CD14-positive monocyte (primary cell): ENCODE measurements around the gene CCDC85C. TPM values are rescaled to one million over a fixed set of nuclear protein-coding genes. Genes with fewer than 3 reads are reported as not detected.

Experiments used
- DNase-seq, 3 donors: peaks; one replicate each; pipeline ENCODE4 v3.0.0-alpha.2; 2011 to 2022
- H2AFZ ChIP-seq: 2 replicates; pipeline ENCODE4 v1.6.0; 2012; ENCODE audit warnings: mild to moderate bottlenecking, low read depth, low read length, inconsistent platforms; ENCODE audit not compliant: insufficient read depth, poor library complexity, severe bottlenecking
- H3K27ac ChIP-seq, 2 donors: 1 replicate in 1 of 2; 2 replicates in 1 of 2; pipeline ENCODE4 v1.5.1; 2012 to 2013; ENCODE audit warnings: low read length in 2 of 2, control low read depth in 1 of 2, inconsistent platforms in 1 of 2, low read depth in 1 of 2, mild to moderate bottlenecking in 1 of 2
- H3K27me3 ChIP-seq, 2 donors: one replicate each; pipeline versions ENCODE4 v1.6.0 to v1.6.1; 2011 to 2013; ENCODE audit warnings: low read length in 2 of 2; ENCODE audit not compliant: control insufficient read depth in 2 of 2, insufficient read depth in 2 of 2
- H3K36me3 ChIP-seq, 2 donors: replicated peaks in 1 of 2; 1 replicate in 1 of 2; 2 replicates in 1 of 2; pipeline versions ENCODE4 v1.5.1 to v1.6.1; 2012 to 2013; ENCODE audit warnings: low read length in 2 of 2, control low read depth in 1 of 2, inconsistent platforms in 1 of 2, mild to moderate bottlenecking in 1 of 2; ENCODE audit not compliant: insufficient read depth in 2 of 2, control insufficient read depth in 1 of 2
- H3K4me1 ChIP-seq, 2 donors: 1 replicate in 1 of 2; 2 replicates in 1 of 2; pipeline versions ENCODE4 v1.5.1 to v1.6.1; 2012 to 2013; ENCODE audit warnings: low read length in 2 of 2, control low read depth in 1 of 2, inconsistent platforms in 1 of 2, mild to moderate bottlenecking in 1 of 2, moderate library complexity in 1 of 2; ENCODE audit not compliant: insufficient read depth in 2 of 2, control insufficient read depth in 1 of 2
- H3K4me2 ChIP-seq: replicated peaks from 2 replicates; pipeline ENCODE3; 2012; ENCODE audit warnings: low read length, moderate library complexity, mild to moderate bottlenecking; ENCODE audit not compliant: poor library complexity, severe bottlenecking; ENCODE audit errors: extremely low read depth
- H3K4me3 ChIP-seq, 3 experiments: fragments of 200-600 bp in 1 of 3; sonication (generic) in 1 of 3; replicated peaks in 1 of 3; 1 replicate in 2 of 3; 2 replicates in 1 of 3; pipeline ENCODE4 v1.5.1; 2011 to 2013; ENCODE audit warnings: low read length in 3 of 3, mild to moderate bottlenecking in 3 of 3, control low read depth in 2 of 3, low read depth in 2 of 3, inconsistent platforms in 1 of 3, moderate library complexity in 1 of 3
- H3K79me2 ChIP-seq: 2 replicates; pipeline ENCODE4 v1.6.0; 2012; ENCODE audit warnings: mild to moderate bottlenecking, control low read depth, inconsistent platforms, low read length, moderate library complexity; ENCODE audit not compliant: insufficient read depth
- H3K9ac ChIP-seq: 2 replicates; pipeline ENCODE4 v1.6.0; 2017; ENCODE audit warnings: low read length, mild to moderate bottlenecking; ENCODE audit not compliant: insufficient read depth, poor library complexity, severe bottlenecking
- H3K9me3 ChIP-seq, 2 donors: replicated peaks in 1 of 2; 1 replicate in 1 of 2; 2 replicates in 1 of 2; pipeline versions ENCODE4 v1.5.1 to v1.6.1; 2012 to 2013; ENCODE audit warnings: low read length in 2 of 2, control low read depth in 1 of 2; ENCODE audit not compliant: control insufficient read depth in 1 of 2, insufficient read depth in 1 of 2
- H4K20me1 ChIP-seq: 2 replicates; pipeline ENCODE4 v1.6.0; 2012; ENCODE audit warnings: mild to moderate bottlenecking, low read length, control low read depth, moderate library complexity; ENCODE audit not compliant: insufficient read depth
- H3K27ac Mint-ChIP-seq, 7 donors: one replicate each; pipeline ENCODE4 v1.8.0; 2020; ENCODE audit warnings: mild to moderate bottlenecking in 7 of 7, mixed read lengths in 7 of 7, moderate library complexity in 6 of 7, inconsistent platforms in 2 of 7
- H3K27me3 Mint-ChIP-seq, 3 donors: one replicate each; pipeline ENCODE4 v1.8.0; 2021 to 2022; ENCODE audit warnings: low read depth in 3 of 3, mild to moderate bottlenecking in 3 of 3, mixed read lengths in 3 of 3, moderate library complexity in 3 of 3, inconsistent platforms in 1 of 3
- H3K36me3 Mint-ChIP-seq, 2 donors: one replicate each; pipeline ENCODE4 v1.8.0; 2020; ENCODE audit warnings: mixed read lengths in 2 of 2, inconsistent platforms in 1 of 2, mild to moderate bottlenecking in 1 of 2
- H3K4me1 Mint-ChIP-seq: one replicate; pipeline ENCODE4 v1.8.0; 2020; ENCODE audit warnings: mild to moderate bottlenecking, mixed read lengths
- H3K4me3 Mint-ChIP-seq, 2 donors: one replicate each; pipeline ENCODE4 v1.8.0; 2020; ENCODE audit warnings: mild to moderate bottlenecking in 2 of 2, mixed read lengths in 2 of 2, moderate library complexity in 1 of 2
- H3K9me3 Mint-ChIP-seq, 7 donors: one replicate each; pipeline ENCODE4 v1.8.0; 2020 to 2022; ENCODE audit warnings: mixed read lengths in 7 of 7, mild to moderate bottlenecking in 6 of 7, moderate library complexity in 6 of 7, inconsistent platforms in 2 of 7
- CTCF ChIP-seq: fragments of 200-600 bp; IDR thresholded peaks from one replicate; pipeline ENCODE4 v1.8.0; 2022; ENCODE audit warnings: antibody characterized with exemption, mild to moderate bottlenecking
- WGBS: methylation state at CpG from one replicate; pipeline ENCODE4 v1.1.5; 2013; ENCODE audit warnings: missing lambda C conversion rate; ENCODE audit not compliant: insufficient coverage; 5-methylcytosine and 5-hydroxymethylcytosine counted together
- intact Hi-C, 2 donors: fragments of 100-400 bp; cut with micrococcal nuclease; formaldehyde crosslinking; loops; one replicate each; pipeline versions ENCODE4 v1.15.0 to v1.15.1; 2023
- polyA plus RNA-seq, 3 donors: library from polyadenylated mRNA; depleted of rRNA in 1 of 3; unstranded in 2 of 3; stranded (reverse) in 1 of 3; fragments of 300-500 nt in 2 of 3; fragments of >200 nt in 1 of 3; fragmentation: Illumina TruSeq in 2 of 3; gene quantifications; 1 replicate in 2 of 3; 2 replicates in 1 of 3; pipeline ENCODE4 v1.2.3, GENCODE V29; 2012 to 2021

CCDC85C gene
- polyA plus RNA-seq, 3 donors = under 0.01 to 0.03 TPM; not detected in 1

- H3K36me3 Mint-ChIP-seq = no peaks in the 10 kb centered on the region
- H3K27ac Mint-ChIP-seq = no peak overlapping the region
- intact Hi-C loops = loop anchor here in 1 of 2 donors (5.0 kb wide), 1 partner anchor 360 kb away; no protein-coding TSS in a partner anchor
Measured at GRCh38 chr14:99522025-99522401, 82.0 kb downstream of the CCDC85C start.

GRCh38 chr14:99521176-99522024 is 82.6 kb downstream of the CCDC85C start:
- no peak for DNase-seq
- Histone ChIP-seq H3K27me3 (no peaks in the 10 kb centered on the region), H3K9me3 (no peaks in the 10 kb centered on the region), H3K4me2 (no peak overlapping the region), H4K20me1 (no peaks in the 10 kb centered on the region), H3K9ac (no peak overlapping the region), H3K27ac (no peak overlapping the region), H2AFZ (no peak overlapping the region), H3K4me3 (no peak overlapping the region), H3K79me2 (no peaks in the 10 kb centered on the region), H3K36me3 (no peaks in the 10 kb centered on the region), H3K4me1 (no peaks in the 10 kb centered on the region)
- no peaks in the 10 kb centered on the region for H3K9me3 Mint-ChIP-seq
- intact Hi-C loops = loop anchor here in 1 of 2 donors (5.0 kb wide), 1 partner anchor 361 kb away; no protein-coding TSS in a partner anchor
- no peak overlapping the region for H3K27ac Mint-ChIP-seq
- no peak for TF ChIP-seq CTCF
- H3K4me1 Mint-ChIP-seq = no peaks in the 10 kb centered on the region
- H3K36me3 Mint-ChIP-seq = no peaks in the 10 kb centered on the region
- peaks cover 0 to 9% (median 4%) of the 10 kb centered on the region in 3 donors for H3K27me3 Mint-ChIP-seq
- no peak overlapping the region for H3K4me3 Mint-ChIP-seq
- WGBS = 92% methylated on average over 24 of the region's 25 CpGs

More at GRCh38 chr14:99522025-99522401, 82.0 kb downstream of the CCDC85C start:
- H3K4me3 Mint-ChIP-seq = no peak overlapping the region
- Histone ChIP-seq H3K27ac (no peak overlapping the region), H3K27me3 (no peaks in the 10 kb centered on the region), H3K9ac (no peak overlapping the region), H3K79me2 (no peaks in the 10 kb centered on the region), H3K9me3 (no peaks in the 10 kb centered on the region), H4K20me1 (no peaks in the 10 kb centered on the region), H3K36me3 (no peaks in the 10 kb centered on the region), H3K4me1 (no peaks in the 10 kb centered on the region), H2AFZ (no peak overlapping the region), H3K4me2 (no peak overlapping the region), H3K4me3 (no peak overlapping the region)
- no peak for DNase-seq
- H3K9me3 Mint-ChIP-seq = no peaks in the 10 kb centered on the region
- TF ChIP-seq CTCF = no peak
- H3K27me3 Mint-ChIP-seq = peaks cover 0 to 9% (median 3%) of the 10 kb centered on the region in 3 donors
- WGBS = 96% methylated on average over 11 of the region's 18 CpGs
- H3K4me1 Mint-ChIP-seq = no peaks in the 10 kb centered on the region
